ENCODE data around the gene NCKAP5.

GRCh38 chr2:132902626-132903025, 665.6 kb downstream of the NCKAP5 start:
- TF ChIP-seq, protein P1, sequence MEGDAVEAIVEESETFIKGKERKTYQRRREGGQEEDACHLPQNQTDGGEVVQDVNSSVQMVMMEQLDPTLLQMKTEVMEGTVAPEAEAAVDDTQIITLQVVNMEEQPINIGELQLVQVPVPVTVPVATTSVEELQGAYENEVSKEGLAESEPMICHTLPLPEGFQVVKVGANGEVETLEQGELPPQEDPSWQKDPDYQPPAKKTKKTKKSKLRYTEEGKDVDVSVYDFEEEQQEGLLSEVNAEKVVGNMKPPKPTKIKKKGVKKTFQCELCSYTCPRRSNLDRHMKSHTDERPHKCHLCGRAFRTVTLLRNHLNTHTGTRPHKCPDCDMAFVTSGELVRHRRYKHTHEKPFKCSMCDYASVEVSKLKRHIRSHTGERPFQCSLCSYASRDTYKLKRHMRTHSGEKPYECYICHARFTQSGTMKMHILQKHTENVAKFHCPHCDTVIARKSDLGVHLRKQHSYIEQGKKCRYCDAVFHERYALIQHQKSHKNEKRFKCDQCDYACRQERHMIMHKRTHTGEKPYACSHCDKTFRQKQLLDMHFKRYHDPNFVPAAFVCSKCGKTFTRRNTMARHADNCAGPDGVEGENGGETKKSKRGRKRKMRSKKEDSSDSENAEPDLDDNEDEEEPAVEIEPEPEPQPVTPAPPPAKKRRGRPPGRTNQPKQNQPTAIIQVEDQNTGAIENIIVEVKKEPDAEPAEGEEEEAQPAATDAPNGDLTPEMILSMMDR (IDR thresholded peaks at IDR 0.05) = no peak
- no peak for TF ChIP-seq POLR2A (IDR thresholded peaks at IDR 0.05)
